Liver (tissue), 9 donors: ENCODE results near the gene SLC19A2. TPM values are rescaled to one million over a fixed set of nuclear protein-coding genes. Genes with fewer than 3 reads are reported as not detected.

ENCODE experiments used
- DNase-seq: peaks from one replicate; pipeline ENCODE4 v3.0.0-alpha.2; 2017; ENCODE audit warnings: low spot score
- H3K27ac ChIP-seq, 2 donors: one replicate each; pipeline ENCODE4 v1.7.0; 2013; ENCODE audit warnings: inconsistent platforms in 2 of 2, low read length in 2 of 2, control low read depth in 1 of 2, low read depth in 1 of 2, mild to moderate bottlenecking in 1 of 2
- H3K27me3 ChIP-seq, 4 donors: one replicate each; pipeline versions ENCODE4 v1.6.1 to v1.7.0; 2013; ENCODE audit warnings: low read length in 3 of 4, inconsistent platforms in 1 of 4, mild to moderate bottlenecking in 1 of 4, moderate library complexity in 1 of 4; ENCODE audit not compliant: control insufficient read depth in 4 of 4, insufficient read depth in 4 of 4
- H3K36me3 ChIP-seq, 4 donors: one replicate each; pipeline versions ENCODE4 v1.6.1 to v1.7.0; 2013; ENCODE audit warnings: low read length in 3 of 4, mild to moderate bottlenecking in 3 of 4, low read depth in 1 of 4, moderate library complexity in 1 of 4; ENCODE audit not compliant: control insufficient read depth in 4 of 4, insufficient read depth in 3 of 4
- H3K4me1 ChIP-seq, 4 donors: one replicate each; pipeline versions ENCODE4 v1.6.1 to v1.7.0; 2013; ENCODE audit warnings: low read length in 3 of 4, mild to moderate bottlenecking in 3 of 4, moderate library complexity in 1 of 4; ENCODE audit not compliant: control insufficient read depth in 4 of 4, insufficient read depth in 4 of 4
- H3K4me3 ChIP-seq, 3 donors: one replicate each; pipeline versions ENCODE4 v1.6.1 to v1.7.0; 2013; ENCODE audit warnings: low read length in 3 of 3, control low read depth in 1 of 3, low read depth in 1 of 3, mild to moderate bottlenecking in 1 of 3
- H3K9ac ChIP-seq, 2 donors: one replicate each; pipeline ENCODE4 v1.7.0; 2013; ENCODE audit warnings: low read length in 2 of 2, mild to moderate bottlenecking in 2 of 2, moderate library complexity in 2 of 2, control low read depth in 1 of 2, low read depth in 1 of 2
- H3K9me3 ChIP-seq, 4 donors: one replicate each; pipeline versions ENCODE4 v1.6.1 to v1.7.0; 2013; ENCODE audit warnings: low read length in 3 of 4; ENCODE audit not compliant: control insufficient read depth in 4 of 4
- EGR1 ChIP-seq, 2 donors: IDR thresholded peaks; 2 replicates each; pipeline ENCODE4 v1.6.1; 2016 to 2018; ENCODE audit warnings: antibody characterized with exemption in 2 of 2, low read depth in 2 of 2
- FOXA1 ChIP-seq: IDR thresholded peaks from 2 replicates; pipeline ENCODE4 v1.6.1; 2016; ENCODE audit warnings: antibody characterized with exemption
- FOXA2 ChIP-seq: IDR thresholded peaks from 2 replicates; pipeline ENCODE4 v1.6.1; 2016; ENCODE audit warnings: antibody characterized with exemption
- GABPA ChIP-seq, 2 donors: IDR thresholded peaks in 1 of 2; conservative IDR thresholded peaks in 1 of 2; 2 replicates each; pipeline ENCODE4 v1.6.1; 2016; ENCODE audit warnings: antibody characterized with exemption in 2 of 2, mild to moderate bottlenecking in 1 of 2, moderate library complexity in 1 of 2
- HNF4A ChIP-seq, 2 donors: conservative IDR thresholded peaks; 2 replicates each; pipeline ENCODE4 v1.6.1; 2016; ENCODE audit warnings: antibody characterized with exemption in 2 of 2, mild to moderate bottlenecking in 2 of 2
- HNF4G ChIP-seq: IDR thresholded peaks from 2 replicates; pipeline ENCODE4 v1.6.1; 2016; ENCODE audit warnings: antibody characterized with exemption
- JUND ChIP-seq, 2 donors: IDR thresholded peaks; 2 replicates each; pipeline ENCODE4 v1.6.1; 2016; ENCODE audit warnings: antibody characterized with exemption in 2 of 2
- NR2F2 ChIP-seq: IDR thresholded peaks from 2 replicates; pipeline ENCODE4 v1.6.1; 2016; ENCODE audit warnings: antibody characterized with exemption
- RAD21 ChIP-seq, 2 donors: IDR thresholded peaks; 2 replicates each; pipeline ENCODE4 v1.6.1; 2016; ENCODE audit warnings: antibody characterized with exemption in 2 of 2, mild to moderate bottlenecking in 2 of 2
- RXRA ChIP-seq, 2 donors: IDR thresholded peaks; 2 replicates each; pipeline ENCODE4 v1.6.1; 2017 to 2018; ENCODE audit warnings: antibody characterized with exemption in 2 of 2, mild to moderate bottlenecking in 1 of 2
- SP1 ChIP-seq: IDR thresholded peaks from 2 replicates; pipeline ENCODE4 v1.6.1; 2018; ENCODE audit warnings: antibody characterized with exemption, mild to moderate bottlenecking
- TAF1 ChIP-seq: conservative IDR thresholded peaks from 2 replicates; pipeline ENCODE4 v1.6.1; 2016; ENCODE audit warnings: antibody characterized with exemption, mild to moderate bottlenecking
- YY1 ChIP-seq: IDR thresholded peaks from 2 replicates; pipeline ENCODE4 v1.6.1; 2016; ENCODE audit warnings: antibody characterized with exemption, mild to moderate bottlenecking
- WGBS: extraction: QIAGEN DNeasy Blood & Tissue Kit; methylation state at CpG from one replicate; pipeline ENCODE4 v1.1.7; 2013; 5-methylcytosine and 5-hydroxymethylcytosine counted together
- polyA plus RNA-seq, 2 donors: library from polyadenylated mRNA; stranded (reverse) in 1 of 2; unstranded in 1 of 2; fragments of 200-250 nt in 1 of 2; fragments of >200 nt in 1 of 2; fragmentation: Nextera tagmentation in 1 of 2; extraction: Ambion mirVana in 1 of 2; gene quantifications; one replicate each; pipeline versions ENCODE4 v1.2.1 to v1.2.3, GENCODE V29; 2013 to 2015
- total RNA-seq, 2 donors: library from RNA; depleted of rRNA; stranded (reverse); fragments of >200 nt; gene quantifications; one replicate each; pipeline ENCODE4 v1.2.3, GENCODE V29; 2014
- TF ChIP-seq, protein P1 (sequence below): IDR thresholded peaks from 2 replicates; pipeline ENCODE4 v1.6.1; 2016; ENCODE audit warnings: antibody characterized with exemption
- TF ChIP-seq, protein P2 (sequence below): IDR thresholded peaks from 2 replicates; pipeline ENCODE4 v1.6.1; 2016; ENCODE audit warnings: antibody characterized with exemption
- TF ChIP-seq, protein P3 (sequence below): IDR thresholded peaks from 2 replicates; pipeline ENCODE4 v1.6.1; 2016; ENCODE audit warnings: antibody characterized with exemption
- TF ChIP-seq, protein P4 (sequence below): IDR thresholded peaks from 2 replicates; pipeline ENCODE4 v1.6.1; 2016; ENCODE audit warnings: antibody characterized with exemption, mild to moderate bottlenecking
- donor health status: healthy.
- donor health status: healthy.
- donor health status: healthy.
- donor health status: healthy.
- donor health status: healthy.

SLC19A2 gene
- total and polyA plus RNA-seq, 4 donors = 4.8 to 18.7 (median 9.8) TPM

DNA sequence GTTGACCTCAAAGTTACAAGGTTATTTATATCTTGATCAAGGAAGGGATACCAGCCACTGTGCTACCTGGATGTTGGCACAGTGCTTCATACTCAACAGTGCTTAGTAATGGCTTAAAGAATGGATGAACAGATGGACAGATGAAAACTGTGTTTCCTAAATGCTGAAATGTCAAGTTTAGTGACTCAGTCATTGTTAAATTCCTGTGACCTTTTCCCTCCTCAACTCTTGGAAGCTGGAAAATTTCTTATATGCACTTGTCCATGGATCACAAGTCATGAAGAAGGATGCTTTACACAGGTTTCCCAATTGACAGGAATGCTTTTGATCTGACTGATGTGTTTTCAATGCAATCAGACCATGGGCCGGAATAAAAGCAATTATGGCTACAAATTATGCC is 39.6 kb upstream of the SLC19A2 start:
- H3K9me3 ChIP-seq = no peaks in the 10 kb centered on the region
- peaks cover 4 to 16% (median 11%) of the 10 kb centered on the region in 4 donors for H3K4me1 ChIP-seq
- no peak overlapping the region for H3K4me3 ChIP-seq
- H3K27ac ChIP-seq = no peak overlapping the region
- peaks cover 3 to 61% (median 54%) of the 10 kb centered on the region in 4 donors for H3K36me3 ChIP-seq
- H3K27me3 ChIP-seq = no peaks in the 10 kb centered on the region
- WGBS = 96% methylated on average over 1 of the region's 1 CpG
- no peak overlapping the region for H3K9ac ChIP-seq
- TF ChIP-seq TAF1 (no peak), FOXA2 (no peak), JUND (IDR thresholded peaks at IDR 0.05) (no peak), HNF4G (no peak), HNF4A (conservative IDR thresholded peaks at IDR 0.05) (no peak), EGR1 (IDR thresholded peaks at IDR 0.05; ENCODE audit: low read depth in 2 of 2) (no peak), NR2F2 (no peak), SP1 (no peak), RXRA (IDR thresholded peaks at IDR 0.05) (no peak), RAD21 (IDR thresholded peaks at IDR 0.05) (no peak), FOXA1 (no peak), YY1 (no peak)
- TF ChIP-seq, protein P1, sequence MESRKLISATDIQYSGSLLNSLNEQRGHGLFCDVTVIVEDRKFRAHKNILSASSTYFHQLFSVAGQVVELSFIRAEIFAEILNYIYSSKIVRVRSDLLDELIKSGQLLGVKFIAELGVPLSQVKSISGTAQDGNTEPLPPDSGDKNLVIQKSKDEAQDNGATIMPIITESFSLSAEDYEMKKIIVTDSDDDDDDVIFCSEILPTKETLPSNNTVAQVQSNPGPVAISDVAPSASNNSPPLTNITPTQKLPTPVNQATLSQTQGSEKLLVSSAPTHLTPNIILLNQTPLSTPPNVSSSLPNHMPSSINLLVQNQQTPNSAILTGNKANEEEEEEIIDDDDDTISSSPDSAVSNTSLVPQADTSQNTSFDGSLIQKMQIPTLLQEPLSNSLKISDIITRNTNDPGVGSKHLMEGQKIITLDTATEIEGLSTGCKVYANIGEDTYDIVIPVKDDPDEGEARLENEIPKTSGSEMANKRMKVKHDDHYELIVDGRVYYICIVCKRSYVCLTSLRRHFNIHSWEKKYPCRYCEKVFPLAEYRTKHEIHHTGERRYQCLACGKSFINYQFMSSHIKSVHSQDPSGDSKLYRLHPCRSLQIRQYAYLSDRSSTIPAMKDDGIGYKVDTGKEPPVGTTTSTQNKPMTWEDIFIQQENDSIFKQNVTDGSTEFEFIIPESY = no peak
- TF ChIP-seq, protein P2, sequence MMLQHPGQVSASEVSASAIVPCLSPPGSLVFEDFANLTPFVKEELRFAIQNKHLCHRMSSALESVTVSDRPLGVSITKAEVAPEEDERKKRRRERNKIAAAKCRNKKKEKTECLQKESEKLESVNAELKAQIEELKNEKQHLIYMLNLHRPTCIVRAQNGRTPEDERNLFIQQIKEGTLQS = no peak
- TF ChIP-seq, protein P3, sequence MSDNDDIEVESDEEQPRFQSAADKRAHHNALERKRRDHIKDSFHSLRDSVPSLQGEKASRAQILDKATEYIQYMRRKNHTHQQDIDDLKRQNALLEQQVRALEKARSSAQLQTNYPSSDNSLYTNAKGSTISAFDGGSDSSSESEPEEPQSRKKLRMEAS = no peak
- TF ChIP-seq, protein P4, sequence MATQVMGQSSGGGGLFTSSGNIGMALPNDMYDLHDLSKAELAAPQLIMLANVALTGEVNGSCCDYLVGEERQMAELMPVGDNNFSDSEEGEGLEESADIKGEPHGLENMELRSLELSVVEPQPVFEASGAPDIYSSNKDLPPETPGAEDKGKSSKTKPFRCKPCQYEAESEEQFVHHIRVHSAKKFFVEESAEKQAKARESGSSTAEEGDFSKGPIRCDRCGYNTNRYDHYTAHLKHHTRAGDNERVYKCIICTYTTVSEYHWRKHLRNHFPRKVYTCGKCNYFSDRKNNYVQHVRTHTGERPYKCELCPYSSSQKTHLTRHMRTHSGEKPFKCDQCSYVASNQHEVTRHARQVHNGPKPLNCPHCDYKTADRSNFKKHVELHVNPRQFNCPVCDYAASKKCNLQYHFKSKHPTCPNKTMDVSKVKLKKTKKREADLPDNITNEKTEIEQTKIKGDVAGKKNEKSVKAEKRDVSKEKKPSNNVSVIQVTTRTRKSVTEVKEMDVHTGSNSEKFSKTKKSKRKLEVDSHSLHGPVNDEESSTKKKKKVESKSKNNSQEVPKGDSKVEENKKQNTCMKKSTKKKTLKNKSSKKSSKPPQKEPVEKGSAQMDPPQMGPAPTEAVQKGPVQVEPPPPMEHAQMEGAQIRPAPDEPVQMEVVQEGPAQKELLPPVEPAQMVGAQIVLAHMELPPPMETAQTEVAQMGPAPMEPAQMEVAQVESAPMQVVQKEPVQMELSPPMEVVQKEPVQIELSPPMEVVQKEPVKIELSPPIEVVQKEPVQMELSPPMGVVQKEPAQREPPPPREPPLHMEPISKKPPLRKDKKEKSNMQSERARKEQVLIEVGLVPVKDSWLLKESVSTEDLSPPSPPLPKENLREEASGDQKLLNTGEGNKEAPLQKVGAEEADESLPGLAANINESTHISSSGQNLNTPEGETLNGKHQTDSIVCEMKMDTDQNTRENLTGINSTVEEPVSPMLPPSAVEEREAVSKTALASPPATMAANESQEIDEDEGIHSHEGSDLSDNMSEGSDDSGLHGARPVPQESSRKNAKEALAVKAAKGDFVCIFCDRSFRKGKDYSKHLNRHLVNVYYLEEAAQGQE = no peak
- no peak for DNase-seq

DNA sequence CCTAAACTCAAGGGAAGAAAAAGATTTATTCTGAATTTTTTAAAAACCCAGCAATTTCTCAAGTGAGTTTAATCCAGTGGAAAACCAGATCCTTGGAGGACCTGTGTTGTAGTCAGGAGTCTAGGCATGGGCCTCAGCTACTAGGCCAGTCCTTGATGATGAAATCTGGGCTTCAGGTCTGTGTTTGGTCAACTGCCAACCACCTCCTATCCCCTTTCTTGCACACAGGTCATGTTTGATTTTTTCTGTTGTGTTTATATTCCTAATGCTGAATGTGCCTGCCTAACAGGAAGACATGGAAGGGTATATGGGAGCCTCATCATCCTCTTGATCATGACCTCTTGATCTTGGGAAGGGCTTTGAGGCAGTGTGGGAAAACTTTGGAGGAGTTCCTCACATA is 38.2 kb upstream of the SLC19A2 start:
- Histone ChIP-seq H3K27ac (no peak overlapping the region), H3K27me3 (no peaks in the 10 kb centered on the region), H3K4me3 (no peak overlapping the region), H3K36me3 (peaks cover 12 to 64% (median 53%) of the 10 kb centered on the region in 4 donors), H3K9me3 (no peaks in the 10 kb centered on the region), H3K4me1 (peaks cover 4 to 16% (median 11%) of the 10 kb centered on the region in 4 donors), H3K9ac (no peak overlapping the region)
- DNase-seq = no peak
- peak; percentile 43 for TF ChIP-seq YY1
- TF ChIP-seq EGR1 (IDR thresholded peaks at IDR 0.05; ENCODE audit: low read depth in 2 of 2) = no peak
- peak; percentile 59 to 64 for TF ChIP-seq HNF4A (conservative IDR thresholded peaks at IDR 0.05)
- TF ChIP-seq RAD21 (IDR thresholded peaks at IDR 0.05) = peak; percentile 31 to 48
- no peak for TF ChIP-seq GABPA (IDR thresholded peaks at IDR 0.05 in 1 of 2, conservative IDR thresholded peaks at IDR 0.05 in 1 of 2)
- TF ChIP-seq NR2F2 = peak; percentile 58
- peak in 1 of 2 donors; percentile 27 for TF ChIP-seq JUND (IDR thresholded peaks at IDR 0.05)
- peak; percentile 52 to 63 for TF ChIP-seq RXRA (IDR thresholded peaks at IDR 0.05)
- TF ChIP-seq, protein P2 = peak; percentile 94
- peak; percentile 29 for TF ChIP-seq SP1
- peak; percentile 21 for TF ChIP-seq HNF4G
- TF ChIP-seq, protein P3 = no peak
- TF ChIP-seq, protein P4 = peak; percentile 16
